ENCODE measurements around the gene ATMIN. TPM values are rescaled to one million over a fixed set of nuclear protein-coding genes. Genes with fewer than 3 reads are reported as not detected.
A peak's percentile ranks its signal among the peaks of the same experiment; 100 is the strongest.

ATMIN gene
- total and polyA plus RNA-seq, 2 of the 13 experiments (the other 11 are each of a cell fraction or from before 2014, with no cell fraction given) = 34.6 to 60.4 TPM

- DNase-seq (ENCODE audit: low spot score) (no peak), ATAC-seq (no peak), FAIRE-seq (no peak)
- H3K36me3 ChIP-seq (replicated peaks in 1 of 2; ENCODE audit: control insufficient read depth in 1 of 2, insufficient read depth in 2 of 2, low read length in 2 of 2) = no peaks in the 10 kb centered on the region
- intact Hi-C loops (cut with micrococcal nuclease; ENCODE audit: unreplicated experiment) = no loop called here
- peak overlapping the region; percentile 72 for H3K27ac ChIP-seq (ENCODE audit: extremely low read length, insufficient read depth, low read length)
- ChIA-PET POLR2A (interaction anchor here (0.8 to 1.6 kb wide), 3 partner anchors 9 to 81 kb away, joined by 3 to 19 read pairs (median 3); partner anchors contain the start of genes C16orf46, CENPN and CMC2), CTCF (ENCODE audit: low intra/inter-chr PET ratio, low total read pairs) (no interaction called here)
- H3K9me3 ChIP-seq (ENCODE audit: low read length) = no peaks in the 10 kb centered on the region; the same call in 1 of the 2 replicates
- WGBS (ENCODE audit: low lambda C conversion rate) = 86% methylated on average over 4 of the region's 4 CpGs
- H2AFZ ChIP-seq (ENCODE audit: low read length) = no peak overlapping the region
- no peak overlapping the region for H3K9ac ChIP-seq (ENCODE audit: insufficient read depth, low read depth, low read length)
- H4K20me1 ChIP-seq (ENCODE audit: insufficient read depth, low read length) = no peaks in the 10 kb centered on the region
- H3K4me2 ChIP-seq (ENCODE audit: low read depth, low read length) = peak overlapping the region; percentile 74
- H3K4me3 ChIP-seq (replicated peaks in 1 of 3; ENCODE audit: insufficient read depth in 1 of 3, low read depth in 2 of 3, low read length in 3 of 3) = peak overlapping the region in 2 of 3 experiments; percentile 27 to 52; a peak in 2 of 6 replicates
- TF ChIP-seq RARG (CRISPR knock-in tag; IDR thresholded peaks at IDR 0.05; ENCODE audit: low read depth) (peak; percentile 10; the same call in 1 of the 2 replicates), CCDC6 (CRISPR knock-in tag; IDR thresholded peaks at IDR 0.05) (no peak)
- peaks cover 98% of the 10 kb centered on the region for H3K79me2 ChIP-seq (ENCODE audit: insufficient read depth, low read length)
- peaks cover 84% of the 10 kb centered on the region for H3K4me1 ChIP-seq (ENCODE audit: insufficient read depth, low read length)
- BruUV-seq (replicated peaks) = TSS peak; percentile 34
- in situ Hi-C loops (cut with HindIII; ENCODE audit: extremely low pct_ligation_motif_present, low pct_unique_long_range_greater_than_20kb) = no loop called here
- no peaks in the 10 kb centered on the region for H3K27me3 ChIP-seq (ENCODE audit: control insufficient read depth in 1 of 2, insufficient read depth in 2 of 2, low read length in 2 of 2)
These were observed 38.9 kb upstream of the ATMIN start for GRCh38 chr16:80996688-80997138.

- Histone ChIP-seq H3K27ac (ENCODE audit: extremely low read length, insufficient read depth, low read length) (peak overlapping the region; percentile 72), H4K20me1 (ENCODE audit: insufficient read depth, low read length) (no peaks in the 10 kb centered on the region), H2AFZ (ENCODE audit: low read length) (peak overlapping the region; percentile 4), H3K9ac (ENCODE audit: insufficient read depth, low read depth, low read length) (peak overlapping the region; percentile 59), H3K79me2 (ENCODE audit: insufficient read depth, low read length) (peaks cover 98% of the 10 kb centered on the region), H3K4me2 (ENCODE audit: low read depth, low read length) (peak overlapping the region; percentile 74), H3K4me1 (ENCODE audit: insufficient read depth, low read length) (peaks cover 84% of the 10 kb centered on the region), H3K4me3 (replicated peaks in 1 of 3; ENCODE audit: insufficient read depth in 1 of 3, low read depth in 2 of 3, low read length in 3 of 3) (peak overlapping the region; percentile 27 to 52 (median 32); a peak in 5 of 6 replicates), H3K27me3 (ENCODE audit: control insufficient read depth in 1 of 2, insufficient read depth in 2 of 2, low read length in 2 of 2) (no peaks in the 10 kb centered on the region), H3K9me3 (ENCODE audit: low read length) (no peaks in the 10 kb centered on the region; the same call in 1 of the 2 replicates), H3K36me3 (replicated peaks in 1 of 2; ENCODE audit: control insufficient read depth in 1 of 2, insufficient read depth in 2 of 2, low read length in 2 of 2) (no peaks in the 10 kb centered on the region)
- 26% methylated on average over 9 of the region's 9 CpGs for WGBS (ENCODE audit: low lambda C conversion rate)
- FAIRE-seq = peak; percentile 60
- intact Hi-C loops (cut with micrococcal nuclease; ENCODE audit: unreplicated experiment) = no loop called here
- POLR2A ChIA-PET = interaction anchor here (0.7 to 1.6 kb wide), 4 partner anchors 8 to 82 kb away, joined by 3 to 19 read pairs (median 3); partner anchors contain the start of genes C16orf46, CENPN and CMC2
- CTCF ChIA-PET (ENCODE audit: low intra/inter-chr PET ratio, low total read pairs) = no interaction called here
- BruUV-seq (replicated peaks) = no TSS peak
- ATAC-seq = peak; percentile 73
- peak; percentile 83 for DNase-seq (ENCODE audit: low spot score)
- in situ Hi-C loops (cut with HindIII; ENCODE audit: extremely low pct_ligation_motif_present, low pct_unique_long_range_greater_than_20kb) = no loop called here
- TF ChIP-seq DNMT3B (CRISPR knock-in tag; conservative IDR thresholded peaks at IDR 0.05) (no peak), ZBTB21 (CRISPR knock-in tag; IDR thresholded peaks at IDR 0.05) (no peak), NFIC (IDR thresholded peaks at IDR 0.05; ENCODE audit: low read length) (no peak), TARDBP (CRISPR knock-in tag; IDR thresholded peaks at IDR 0.05) (no peak), E2F1 (CRISPR knock-in tag; IDR thresholded peaks at IDR 0.05) (0 out of 2 replicates have a peak, but pooled peaks have one; percentile 27), ERF (CRISPR knock-in tag; IDR thresholded peaks at IDR 0.05) (peak; percentile 14; the same call in 1 of the 2 replicates), BCL6 (CRISPR knock-in tag; IDR thresholded peaks at IDR 0.05) (peak; percentile 42), ZNF790 (CRISPR knock-in tag; IDR thresholded peaks at IDR 0.05; ENCODE audit: borderline replicate concordance) (no peak), SRSF9 (IDR thresholded peaks at IDR 0.05; ENCODE audit: borderline replicate concordance, insufficient read depth, low read depth, low read length, poor library complexity, severe bottlenecking) (no peak), HES4 (CRISPR knock-in tag; IDR thresholded peaks at IDR 0.05; ENCODE audit: borderline replicate concordance) (no peak), RARA (CRISPR knock-in tag; IDR thresholded peaks at IDR 0.05) (peak; percentile 37; the same call in 1 of the 2 replicates), BRF2 (CRISPR knock-in tag; IDR thresholded peaks at IDR 0.05) (no peak)
These were observed 38.4 kb upstream of the ATMIN start for GRCh38 chr16:80997139-80997798.
